GM18505 (cell line): ENCODE measurements around the gene ANP32E.

Experiments used
- ATAC-seq: cut with Tn5 transposase; IDR thresholded peaks from one replicate; pipeline ENCODE4 v1.9.1; 2021; ENCODE audit not compliant: unreplicated experiment
- POLR2A ChIP-seq: IDR thresholded peaks from 4 replicates; pipeline ENCODE4 v1.6.1; 2011; ENCODE audit warnings: borderline replicate concordance; ENCODE audit not compliant: insufficient read depth, insufficient read length; ENCODE audit errors: extremely low read depth

The ANP32E gene

DNA sequence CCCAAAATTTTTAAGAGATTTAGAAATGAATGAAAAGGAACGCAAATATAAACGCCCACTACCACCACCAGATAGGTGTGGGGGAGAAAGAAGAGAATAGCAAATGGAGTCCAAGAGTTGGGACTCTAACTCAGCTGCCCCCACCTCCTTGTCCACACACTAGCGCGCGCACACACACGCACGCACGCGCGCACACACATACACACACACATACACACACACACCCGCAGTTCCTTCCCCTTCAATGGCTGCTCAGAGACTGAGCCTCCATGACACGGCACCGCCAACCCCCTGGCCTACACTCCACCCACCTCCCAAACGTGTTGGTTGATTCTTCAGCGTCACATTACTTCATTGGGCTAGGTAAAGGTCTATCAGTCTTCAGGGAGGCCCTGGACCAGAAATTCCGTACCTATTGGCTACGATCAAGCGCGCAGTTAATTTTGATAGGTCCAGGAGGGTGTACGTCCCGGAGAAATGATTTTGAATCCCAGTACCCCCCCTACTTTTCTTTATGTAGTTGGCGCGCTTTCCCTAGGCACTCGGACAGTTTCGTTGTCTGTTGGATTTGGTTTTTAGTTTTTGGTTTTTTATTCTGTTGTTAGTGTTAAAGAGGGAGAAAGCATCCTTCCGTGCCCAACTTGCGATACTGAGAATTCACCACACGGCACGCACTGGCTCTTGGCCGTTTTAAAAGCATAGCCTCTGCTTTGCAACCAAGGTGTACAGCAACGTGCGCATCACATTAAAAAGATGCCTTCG is at the start of gene ANP32E:
TSS of gene ANP32E (minus strand) at position 261 of the 762 bp plus-strand sequence. CDS start 326 bp downstream, outside the sequence.
- TF ChIP-seq POLR2A = peak; percentile 97
- ATAC-seq = peak; percentile 75

GRCh38 chr1:150283260-150283659 is 47.3 kb upstream of the ANP32E start:
- no peak for TF ChIP-seq POLR2A
- no peak for ATAC-seq

- no peak for TF ChIP-seq POLR2A
- ATAC-seq = no peak
These were observed 46.6 kb upstream of the ANP32E start for GRCh38 chr1:150282558-150282958.

DNA sequence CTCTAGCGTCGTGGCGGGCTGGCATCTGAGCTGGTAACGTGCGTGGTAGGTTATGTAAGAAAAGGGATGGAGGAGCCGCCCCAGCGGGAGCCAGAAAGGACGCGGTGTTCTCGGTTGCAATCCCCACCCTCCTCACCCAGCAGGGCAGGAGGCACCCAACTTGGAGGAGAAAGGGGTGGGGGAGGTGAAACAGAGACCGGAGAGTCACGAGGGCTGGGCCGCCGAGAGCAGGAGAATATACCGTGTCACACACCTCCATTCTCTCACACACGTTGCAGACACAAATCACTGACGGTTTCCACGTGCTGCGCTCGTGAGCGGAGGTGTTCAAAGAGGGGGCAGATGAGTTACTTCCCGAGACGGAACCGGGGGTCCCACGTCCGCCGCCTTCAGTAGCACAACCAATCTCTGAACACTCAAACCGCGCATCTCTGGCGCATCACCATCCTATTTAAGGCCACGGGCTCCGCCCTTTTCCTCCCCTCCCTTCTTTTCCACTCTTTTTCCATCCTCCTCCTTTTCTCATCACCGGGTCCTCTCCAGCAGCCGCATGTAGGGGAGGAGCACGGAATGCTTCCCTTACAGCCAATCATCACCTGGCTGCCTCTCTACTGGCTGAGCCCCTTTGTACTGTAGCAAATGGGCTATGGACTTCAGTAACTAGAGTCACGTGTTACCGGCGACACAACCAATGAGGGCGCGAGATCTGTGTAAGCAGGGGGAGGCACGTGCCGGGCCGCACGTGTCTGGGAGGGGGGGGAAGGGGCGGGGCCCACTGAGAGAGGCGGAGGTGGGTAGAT is 46.0 kb upstream of the ANP32E start, which contains the start of gene CIART:
TSS of gene CIART (plus strand) at position 797 of the 800 bp plus-strand sequence. CDS start 714 bp downstream, outside the sequence.
- no peak for ATAC-seq
- TF ChIP-seq POLR2A = peak; percentile 17

DNA sequence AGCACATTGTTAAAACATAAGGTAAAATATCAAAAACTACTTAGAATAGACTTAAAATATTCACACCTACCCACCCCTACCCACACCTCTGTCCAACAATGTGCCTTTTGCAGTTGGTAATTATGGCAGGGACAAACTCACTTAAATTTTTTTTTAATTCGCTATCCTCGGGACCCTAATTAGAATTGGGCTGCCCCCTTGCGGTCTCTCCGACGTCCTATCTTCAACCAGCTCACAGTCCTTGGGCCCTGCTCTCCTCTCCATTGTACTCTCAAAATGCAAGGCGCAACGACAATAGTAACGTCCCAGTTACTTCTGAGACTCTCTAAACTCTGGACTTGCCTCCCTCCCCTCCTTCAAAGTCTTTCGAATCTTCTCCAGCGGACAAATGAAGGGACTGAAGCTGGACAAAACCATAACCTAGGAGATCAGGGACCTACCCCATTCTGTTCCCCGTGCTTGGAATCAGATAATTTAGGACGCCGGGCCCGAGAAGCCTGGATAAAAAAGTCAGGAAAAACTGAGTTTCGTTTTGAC is 45.4 kb upstream of the ANP32E start:
- TF ChIP-seq POLR2A = no peak
- no peak for ATAC-seq

- ATAC-seq = no peak
- no peak for TF ChIP-seq POLR2A
These were observed 44.3 kb upstream of the ANP32E start for GRCh38 chr1:150280138-150280707.

- TF ChIP-seq POLR2A = no peak
- no peak for ATAC-seq
These were observed 37.4 kb upstream of the ANP32E start for GRCh38 chr1:150273311-150273710.

- no peak for TF ChIP-seq POLR2A
- ATAC-seq = no peak
These were observed 35.5 kb upstream of the ANP32E start for GRCh38 chr1:150271291-150271959.

DNA sequence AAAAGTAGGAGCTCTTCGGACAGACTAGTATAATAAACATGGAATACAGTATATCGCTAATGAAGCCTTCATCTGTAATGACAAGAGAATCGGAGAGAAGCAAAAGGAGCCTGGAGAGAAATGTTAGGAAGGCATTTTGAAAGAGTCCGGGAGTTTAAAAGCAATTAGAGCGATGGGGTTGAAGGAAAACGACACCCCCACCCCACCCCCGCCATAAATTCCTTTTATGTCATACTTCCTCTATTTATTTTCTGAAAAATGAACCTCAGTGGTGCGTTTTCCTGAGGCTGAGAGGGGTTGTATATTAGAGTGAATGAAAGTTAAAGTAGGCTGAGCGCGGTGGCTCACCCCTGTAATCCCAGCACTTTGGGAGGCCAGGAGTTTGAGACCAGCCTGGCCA is 33.5 kb upstream of the ANP32E start:
- ATAC-seq = no peak
- TF ChIP-seq POLR2A = no peak

DNA sequence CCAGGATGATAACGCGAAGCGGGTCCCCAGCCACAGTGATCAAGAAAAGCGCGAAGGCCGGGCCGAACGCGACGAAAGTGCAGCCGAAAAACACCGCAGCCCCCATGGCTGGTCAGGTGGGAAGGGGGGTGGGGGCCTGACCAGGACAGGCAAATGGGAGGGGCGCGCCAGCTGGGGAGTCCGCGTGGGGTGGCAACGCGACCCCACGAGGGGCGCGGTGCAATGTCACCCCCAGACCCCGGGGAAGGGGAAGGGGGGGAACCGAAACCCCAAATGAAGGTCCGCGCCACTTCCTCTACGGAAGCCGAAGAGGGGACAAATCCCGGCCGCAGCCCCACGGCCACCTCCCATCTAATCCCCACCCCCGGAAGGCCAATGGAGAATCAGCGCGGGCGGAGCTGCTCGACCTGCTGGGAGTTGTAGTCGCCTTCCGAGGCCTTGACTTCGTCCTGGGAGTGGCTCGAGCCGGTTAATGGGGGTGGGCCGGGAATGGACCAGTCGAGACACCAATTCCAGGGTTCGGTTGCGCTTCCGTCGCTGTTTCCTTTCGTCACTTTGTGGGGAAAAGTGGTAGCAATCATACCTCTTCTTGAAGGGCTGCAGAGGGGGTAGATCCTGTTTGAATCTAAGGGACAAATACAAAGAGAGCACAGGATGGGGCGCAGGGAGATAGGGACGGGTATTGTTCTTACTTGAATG is 32.9 kb upstream of the ANP32E start, which contains the start of gene APH1A:
TSS of gene APH1A (minus strand) at position 312 of the 699 bp plus-strand sequence. CDS start at position 106, 206 bp downstream.
- peak; percentile 65 for TF ChIP-seq POLR2A
- ATAC-seq = peak; percentile 79

DNA sequence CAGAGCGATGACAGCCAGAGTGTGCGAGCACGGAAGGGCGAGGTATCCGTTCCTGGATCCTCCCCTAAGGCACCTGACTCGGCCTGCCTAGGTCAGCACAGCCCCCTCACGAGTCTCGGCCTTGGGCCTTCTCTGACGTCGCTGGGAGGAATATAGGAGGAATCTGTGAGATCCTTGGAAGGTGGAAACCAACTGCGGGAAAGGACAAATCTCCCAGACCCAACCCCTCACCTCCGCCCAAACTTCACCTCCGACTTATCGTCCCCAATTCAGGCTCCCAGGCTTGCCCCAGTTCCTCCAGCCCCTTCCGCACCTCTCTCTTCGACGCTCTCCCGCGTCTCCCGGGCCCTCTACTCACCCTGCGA is 32.4 kb upstream of the ANP32E start:
- no peak for TF ChIP-seq POLR2A
- peak; percentile 30 for ATAC-seq

DNA sequence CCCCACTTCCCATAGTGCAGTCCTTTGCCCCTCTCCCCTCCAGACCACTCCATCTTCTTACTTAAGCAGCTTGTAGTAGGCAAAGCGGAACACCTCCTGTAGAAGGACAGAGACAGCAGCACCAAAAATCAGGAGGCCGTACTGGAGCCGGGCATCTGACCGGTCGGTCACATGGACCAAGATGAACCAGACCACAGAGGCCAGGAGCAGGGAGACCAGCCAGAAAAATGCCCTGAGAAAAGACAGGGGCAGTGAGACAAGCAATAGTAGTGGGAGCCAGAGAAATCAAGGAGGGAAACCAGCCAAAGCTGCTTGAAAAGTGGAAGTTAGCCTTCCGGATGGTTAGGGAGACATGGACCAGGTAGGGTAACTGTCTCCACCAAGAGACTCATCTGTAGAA is 32.0 kb upstream of the ANP32E start:
- no peak for TF ChIP-seq POLR2A
- ATAC-seq = no peak

- ATAC-seq = no peak
- no peak for TF ChIP-seq POLR2A
These were observed 27.6 kb upstream of the ANP32E start for GRCh38 chr1:150263549-150263948.
